ENCODE measurements around the gene ADPRH.
"Not testable (repeated sequence)": the region's sequence is repeated elsewhere in the genome, so short reads cannot be mapped to it uniquely, and the experiment has no call there.

ADPRH gene

GRCh38 chr3:119552928-119553327 is 26.4 kb upstream of the ADPRH start:
- H3K27me3 Mint-ChIP-seq (ENCODE audit: low read depth); H3K4me3 Mint-ChIP-seq; DNase-seq (ENCODE audit: low spot score); H3K9me3 Mint-ChIP-seq; H3K27ac Mint-ChIP-seq: not testable (repeated sequence)
- Mint-ChIP-seq H3K36me3 (ENCODE audit: low read depth) (peaks cover 20% of the 10 kb centered on the region), H3K4me1 (ENCODE audit: low read depth) (peaks cover 25% of the 10 kb centered on the region)

- Mint-ChIP-seq H3K36me3 (ENCODE audit: low read depth) (peaks cover 20% of the 10 kb centered on the region), H3K4me3 (no peak overlapping the region), H3K27ac (no peak overlapping the region), H3K27me3 (ENCODE audit: low read depth) (no peaks in the 10 kb centered on the region), H3K4me1 (ENCODE audit: low read depth) (peaks cover 29% of the 10 kb centered on the region), H3K9me3 (no peaks in the 10 kb centered on the region)
- no peak for DNase-seq (ENCODE audit: low spot score)
Measured at GRCh38 chr3:119553823-119554415, 25.4 kb upstream of the ADPRH start.

- Mint-ChIP-seq H3K4me1 (ENCODE audit: low read depth) (peaks cover 32% of the 10 kb centered on the region), H3K27me3 (ENCODE audit: low read depth) (no peaks in the 10 kb centered on the region), H3K27ac (peak overlapping the region; percentile 10), H3K9me3 (no peaks in the 10 kb centered on the region), H3K4me3 (peak overlapping the region; percentile 73), H3K36me3 (ENCODE audit: low read depth) (peaks cover 20% of the 10 kb centered on the region)
- no peak for DNase-seq (ENCODE audit: low spot score)
Measured at GRCh38 chr3:119555309-119555735, 24.0 kb upstream of the ADPRH start.

- H3K27ac Mint-ChIP-seq: no peak overlapping the region
- peak overlapping the region; percentile 73 for H3K4me3 Mint-ChIP-seq
- no peaks in the 10 kb centered on the region for H3K27me3 Mint-ChIP-seq (ENCODE audit: low read depth)
- DNase-seq (ENCODE audit: low spot score): no peak
- H3K4me1 Mint-ChIP-seq (ENCODE audit: low read depth): peaks cover 35% of the 10 kb centered on the region
- H3K9me3 Mint-ChIP-seq: no peaks in the 10 kb centered on the region
- peaks cover 20% of the 10 kb centered on the region for H3K36me3 Mint-ChIP-seq (ENCODE audit: low read depth)
Measured at GRCh38 chr3:119555929-119556328, 23.4 kb upstream of the ADPRH start.

- no peak for DNase-seq (ENCODE audit: low spot score)
- H3K9me3 Mint-ChIP-seq: no peaks in the 10 kb centered on the region
- H3K4me1 Mint-ChIP-seq (ENCODE audit: low read depth): peaks cover 30% of the 10 kb centered on the region
- no peaks in the 10 kb centered on the region for H3K27me3 Mint-ChIP-seq (ENCODE audit: low read depth)
- peak overlapping the region; percentile 82 for H3K27ac Mint-ChIP-seq
- peaks cover 20% of the 10 kb centered on the region for H3K36me3 Mint-ChIP-seq (ENCODE audit: low read depth)
- peak overlapping the region; percentile 73 for H3K4me3 Mint-ChIP-seq
Measured at GRCh38 chr3:119557192-119557876, 22.0 kb upstream of the ADPRH start.

- DNase-seq (ENCODE audit: low spot score): peak; percentile 6
- Mint-ChIP-seq H3K4me1 (ENCODE audit: low read depth) (peaks cover 32% of the 10 kb centered on the region), H3K9me3 (no peaks in the 10 kb centered on the region), H3K27me3 (ENCODE audit: low read depth) (no peaks in the 10 kb centered on the region), H3K27ac (peak overlapping the region; percentile 82), H3K36me3 (ENCODE audit: low read depth) (peaks cover 20% of the 10 kb centered on the region), H3K4me3 (peak overlapping the region; percentile 73)
Measured at GRCh38 chr3:119557877-119558269, 21.4 kb upstream of the ADPRH start.

GRCh38 chr3:119558626-119559317 is 20.5 kb upstream of the ADPRH start:
- H3K4me3 Mint-ChIP-seq: peak overlapping the region; percentile 73
- no peaks in the 10 kb centered on the region for H3K27me3 Mint-ChIP-seq (ENCODE audit: low read depth)
- H3K9me3 Mint-ChIP-seq: no peaks in the 10 kb centered on the region
- H3K4me1 Mint-ChIP-seq (ENCODE audit: low read depth): peaks cover 33% of the 10 kb centered on the region
- H3K36me3 Mint-ChIP-seq (ENCODE audit: low read depth): peaks cover 20% of the 10 kb centered on the region
- peak overlapping the region; percentile 58 for H3K27ac Mint-ChIP-seq
- DNase-seq (ENCODE audit: low spot score): no peak

- Mint-ChIP-seq H3K4me3 (peak within 1 kb of the TSS; percentile 73), H3K36me3 (ENCODE audit: low read depth) (peaks cover 20% of the 10 kb centered on the region), H3K9me3 (no peaks in the 10 kb centered on the region), H3K27me3 (ENCODE audit: low read depth) (no peaks in the 10 kb centered on the region), H3K4me1 (ENCODE audit: low read depth) (peaks cover 33% of the 10 kb centered on the region), H3K27ac (peak within 1 kb of the TSS; percentile 58)
- DNase-seq (ENCODE audit: low spot score): peak; percentile 69
Measured at GRCh38 chr3:119559441-119559963, 19.8 kb upstream of the ADPRH start, which contains the start of gene CD80. CD80 (minus strand) TSS chr3:119559614; CDS start chr3:119557728, 1,886 bp downstream.

- H3K4me3 Mint-ChIP-seq: no peak overlapping the region
- no peak for DNase-seq (ENCODE audit: low spot score)
- H3K27ac Mint-ChIP-seq: peak overlapping the region; percentile 41
- H3K36me3 Mint-ChIP-seq (ENCODE audit: low read depth): peaks cover 20% of the 10 kb centered on the region
- H3K27me3 Mint-ChIP-seq (ENCODE audit: low read depth): no peaks in the 10 kb centered on the region
- peaks cover 30% of the 10 kb centered on the region for H3K4me1 Mint-ChIP-seq (ENCODE audit: low read depth)
- H3K9me3 Mint-ChIP-seq: no peaks in the 10 kb centered on the region
Measured at GRCh38 chr3:119560160-119560559, 19.1 kb upstream of the ADPRH start.

- H3K4me3 Mint-ChIP-seq: no peak overlapping the region
- H3K4me1 Mint-ChIP-seq (ENCODE audit: low read depth): peaks cover 16% of the 10 kb centered on the region
- DNase-seq (ENCODE audit: low spot score): peak; percentile 51
- H3K27ac Mint-ChIP-seq: peak overlapping the region; percentile 76
- H3K36me3 Mint-ChIP-seq (ENCODE audit: low read depth): no peaks in the 10 kb centered on the region
- H3K27me3 Mint-ChIP-seq (ENCODE audit: low read depth): peaks cover 4% of the 10 kb centered on the region
- no peaks in the 10 kb centered on the region for H3K9me3 Mint-ChIP-seq
Measured at GRCh38 chr3:119562307-119562961, 16.9 kb upstream of the ADPRH start.

- H3K36me3 Mint-ChIP-seq (ENCODE audit: low read depth); H3K9me3 Mint-ChIP-seq; H3K4me1 Mint-ChIP-seq (ENCODE audit: low read depth); DNase-seq (ENCODE audit: low spot score); H3K27ac Mint-ChIP-seq; H3K27me3 Mint-ChIP-seq (ENCODE audit: low read depth); H3K4me3 Mint-ChIP-seq: not testable (repeated sequence)
Measured at GRCh38 chr3:119563334-119563733, 16.0 kb upstream of the ADPRH start.

- no peak overlapping the region for H3K27ac Mint-ChIP-seq
- no peak overlapping the region for H3K4me3 Mint-ChIP-seq
- no peaks in the 10 kb centered on the region for H3K9me3 Mint-ChIP-seq
- no peaks in the 10 kb centered on the region for H3K36me3 Mint-ChIP-seq (ENCODE audit: low read depth)
- DNase-seq (ENCODE audit: low spot score): no peak
- H3K4me1 Mint-ChIP-seq (ENCODE audit: low read depth): peaks cover 6% of the 10 kb centered on the region
- H3K27me3 Mint-ChIP-seq (ENCODE audit: low read depth): peaks cover 10% of the 10 kb centered on the region
Measured at GRCh38 chr3:119569156-119569555, 10.1 kb upstream of the ADPRH start.

- DNase-seq (ENCODE audit: low spot score): no peak
- H3K27me3 Mint-ChIP-seq (ENCODE audit: low read depth): peaks cover 10% of the 10 kb centered on the region
- H3K27ac Mint-ChIP-seq: no peak overlapping the region
- H3K9me3 Mint-ChIP-seq: no peaks in the 10 kb centered on the region
- H3K4me3 Mint-ChIP-seq: no peak overlapping the region
- H3K4me1 Mint-ChIP-seq (ENCODE audit: low read depth): peaks cover 13% of the 10 kb centered on the region
- H3K36me3 Mint-ChIP-seq (ENCODE audit: low read depth): no peaks in the 10 kb centered on the region
Measured at GRCh38 chr3:119570229-119570628, 9.1 kb upstream of the ADPRH start.

All from T-helper 2 cell treated with Interferon-gamma antibody and Interleukin-4, amounts not matched to agents 5 μg/mL and 100 μg/mL, for 36 hours (primary cell).